SU-DHL-6 (cell line): Measurements from ENCODE around the gene CALHM3.

Source experiments
- H2AFZ ChIP-seq: fragments of 200-600 bp; sonication (generic); 2 replicates; pipeline ENCODE4 v1.6.1; 2014; ENCODE audit warnings: low read depth, mild to moderate bottlenecking, moderate library complexity, mixed read lengths, antibody characterized with exemption, low read length; ENCODE audit not compliant: severe bottlenecking
- H3F3A ChIP-seq: fragments of 200-600 bp; shearing (Covaris generic); 2 replicates; pipeline ENCODE4 v1.6.0; 2016; ENCODE audit warnings: antibody characterized with exemption, mild to moderate bottlenecking; ENCODE audit not compliant: insufficient read depth
- H3K27ac ChIP-seq: fragments of 200-600 bp; sonication (generic); 2 replicates; pipeline ENCODE4 v1.5.1; 2016; ENCODE audit warnings: low read depth, mild to moderate bottlenecking, low read length, moderate library complexity, mixed read lengths
- H3K27me3 ChIP-seq: fragments of 200-600 bp; sonication (generic), shearing (Covaris generic); 2 replicates; pipeline ENCODE4 v1.6.0; 2014; ENCODE audit warnings: mild to moderate bottlenecking, low read length
- H3K36me3 ChIP-seq: fragments of 200-600 bp; sonication (generic); 2 replicates; pipeline ENCODE4 v1.6.1; 2014; ENCODE audit warnings: mild to moderate bottlenecking, low read length, mixed read lengths
- H3K4me2 ChIP-seq: fragments of 300-600, 200-600 bp; shearing (Covaris generic), sonication (generic); 2 replicates; pipeline ENCODE4 v1.6.0; 2014; ENCODE audit warnings: low read length, low read depth, mild to moderate bottlenecking; ENCODE audit not compliant: poor library complexity, severe bottlenecking
- H3K4me3 ChIP-seq: fragments of 200-600 bp; sonication (generic); 2 replicates; pipeline ENCODE4 v1.5.1; 2014; ENCODE audit warnings: antibody characterized with exemption, low read length, mild to moderate bottlenecking, mixed read lengths; ENCODE audit not compliant: insufficient read depth, poor library complexity, severe bottlenecking
- H3K79me2 ChIP-seq: fragments of 200-600 bp; sonication (generic); 2 replicates; pipeline ENCODE4 v1.6.1; 2014; ENCODE audit warnings: mild to moderate bottlenecking, low read length, moderate library complexity; ENCODE audit not compliant: insufficient read depth
- H3K9ac ChIP-seq: fragments of 200-600 bp; sonication (generic); 2 replicates; pipeline ENCODE4 v1.7.0; 2014; ENCODE audit warnings: mild to moderate bottlenecking, low read length
- H3K9me2 ChIP-seq: fragments of 200-600 bp; sonication (generic); replicated peaks from 2 replicates; pipeline ENCODE4 v1.6.1; 2014; ENCODE audit warnings: low read length; ENCODE audit not compliant: insufficient read depth
- H3K9me3 ChIP-seq: fragments of 200-600 bp; sonication (generic); 2 replicates; pipeline ENCODE4 v1.6.1; 2014; ENCODE audit warnings: low read length, mixed read lengths; ENCODE audit not compliant: insufficient read depth
- H4K20me1 ChIP-seq: fragments of 200-600 bp; sonication (generic); 2 replicates; pipeline ENCODE4 v1.6.1; 2014; ENCODE audit warnings: low read depth, mild to moderate bottlenecking, antibody characterized with exemption, low read length, moderate library complexity, mixed read lengths
- EZH2phosphoT487 ChIP-seq: fragments of 200-600 bp; sonication (generic), shearing (Covaris generic); conservative IDR thresholded peaks from 2 replicates; pipeline ENCODE4 v1.6.1; 2018; ENCODE audit warnings: mild to moderate bottlenecking, antibody characterized with exemption, low read length, moderate library complexity, mixed read lengths
- TF ChIP-seq, protein P1 (sequence below): fragments of 200-600 bp; sonication (generic); IDR thresholded peaks from one replicate; pipeline ENCODE4 v1.5.1; 2017; ENCODE audit warnings: antibody characterized with exemption, mild to moderate bottlenecking, low read length, moderate library complexity; ENCODE audit not compliant: insufficient read depth, poor library complexity, severe bottlenecking

CALHM3 gene

DNA sequence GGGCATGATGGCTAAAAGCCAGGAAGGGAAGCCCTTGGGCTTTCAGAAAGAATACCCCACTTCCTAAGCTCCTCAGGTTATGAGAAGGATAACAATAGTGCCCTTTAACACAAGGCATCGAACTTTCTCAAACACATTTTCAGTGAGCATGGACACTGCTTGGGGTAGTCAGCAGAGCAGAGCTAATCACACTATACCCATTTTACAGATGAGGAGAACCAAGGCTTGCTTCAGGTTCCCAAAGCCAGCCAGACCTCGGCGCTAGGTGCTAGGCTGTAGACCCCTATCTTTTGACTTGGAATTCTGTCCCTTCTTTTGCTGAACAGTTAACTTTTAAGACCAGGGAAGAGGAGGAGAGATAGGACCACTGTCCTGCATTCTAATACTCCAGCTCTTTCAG is 16.3 kb upstream of the CALHM3 start:
- no peaks in the 10 kb centered on the region for H3K79me2 ChIP-seq
- H3K27me3 ChIP-seq = no peaks in the 10 kb centered on the region
- H3K4me2 ChIP-seq = no peak overlapping the region
- H3K9me3 ChIP-seq = no peaks in the 10 kb centered on the region
- H2AFZ ChIP-seq = no peak overlapping the region
- no peaks in the 10 kb centered on the region for H3K9me2 ChIP-seq
- no peak for TF ChIP-seq EZH2phosphoT487
- TF ChIP-seq, protein P1, sequence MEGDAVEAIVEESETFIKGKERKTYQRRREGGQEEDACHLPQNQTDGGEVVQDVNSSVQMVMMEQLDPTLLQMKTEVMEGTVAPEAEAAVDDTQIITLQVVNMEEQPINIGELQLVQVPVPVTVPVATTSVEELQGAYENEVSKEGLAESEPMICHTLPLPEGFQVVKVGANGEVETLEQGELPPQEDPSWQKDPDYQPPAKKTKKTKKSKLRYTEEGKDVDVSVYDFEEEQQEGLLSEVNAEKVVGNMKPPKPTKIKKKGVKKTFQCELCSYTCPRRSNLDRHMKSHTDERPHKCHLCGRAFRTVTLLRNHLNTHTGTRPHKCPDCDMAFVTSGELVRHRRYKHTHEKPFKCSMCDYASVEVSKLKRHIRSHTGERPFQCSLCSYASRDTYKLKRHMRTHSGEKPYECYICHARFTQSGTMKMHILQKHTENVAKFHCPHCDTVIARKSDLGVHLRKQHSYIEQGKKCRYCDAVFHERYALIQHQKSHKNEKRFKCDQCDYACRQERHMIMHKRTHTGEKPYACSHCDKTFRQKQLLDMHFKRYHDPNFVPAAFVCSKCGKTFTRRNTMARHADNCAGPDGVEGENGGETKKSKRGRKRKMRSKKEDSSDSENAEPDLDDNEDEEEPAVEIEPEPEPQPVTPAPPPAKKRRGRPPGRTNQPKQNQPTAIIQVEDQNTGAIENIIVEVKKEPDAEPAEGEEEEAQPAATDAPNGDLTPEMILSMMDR = no peak
- no peaks in the 10 kb centered on the region for H3F3A ChIP-seq
- no peaks in the 10 kb centered on the region for H4K20me1 ChIP-seq
- H3K4me3 ChIP-seq = no peak overlapping the region
- H3K27ac ChIP-seq = no peak overlapping the region
- H3K36me3 ChIP-seq = no peaks in the 10 kb centered on the region
- H3K9ac ChIP-seq = no peak overlapping the region

DNA sequence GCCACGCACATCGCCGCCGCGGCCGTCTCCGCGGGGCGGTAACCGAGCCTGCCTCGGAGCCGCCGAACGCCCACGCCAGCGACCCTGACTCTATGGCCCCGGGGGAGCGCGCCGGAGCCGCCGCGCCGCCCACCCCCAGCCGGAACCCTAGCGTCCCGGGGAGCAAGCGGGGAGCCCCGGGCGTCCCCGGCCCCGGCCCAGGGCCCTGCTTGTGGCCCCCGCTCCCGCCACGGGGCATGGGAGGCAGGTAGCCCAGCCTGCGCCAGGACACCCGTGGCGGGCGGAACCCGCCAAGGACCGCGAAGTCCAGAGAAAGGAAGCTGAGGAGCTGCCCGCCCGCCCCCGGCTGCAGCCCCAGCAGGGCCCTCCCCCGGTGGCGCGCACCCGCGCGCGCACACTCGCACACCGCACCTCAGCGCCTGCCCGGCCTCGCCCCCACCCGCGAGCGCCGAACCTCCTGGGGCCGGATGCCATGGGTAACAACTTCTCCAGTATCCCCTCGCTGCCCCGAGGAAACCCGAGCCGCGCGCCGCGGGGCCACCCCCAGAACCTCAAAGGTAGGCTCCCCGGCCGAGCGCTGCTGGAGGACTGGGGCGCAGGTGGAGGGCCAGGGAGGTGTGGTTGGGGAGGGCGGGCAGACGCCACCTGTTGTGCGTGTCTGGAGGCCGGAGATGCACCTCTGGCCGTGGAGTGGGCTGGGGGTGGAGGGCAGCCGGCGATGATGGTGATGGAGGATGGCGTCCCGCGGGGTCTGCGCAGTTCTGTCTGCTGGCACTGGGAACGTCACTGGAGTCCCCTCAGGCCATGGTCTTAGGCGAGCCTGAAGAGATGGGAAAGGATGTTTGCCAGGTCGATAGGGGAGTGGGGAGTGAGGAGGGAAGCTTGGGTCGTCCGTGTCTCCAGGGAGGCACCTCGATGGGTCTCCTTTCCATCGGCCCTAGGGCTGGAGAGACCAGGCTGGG is 15.2 kb upstream of the CALHM3 start:
- Histone ChIP-seq H2AFZ (no peak overlapping the region), H3K79me2 (no peaks in the 10 kb centered on the region), H3F3A (no peaks in the 10 kb centered on the region), H3K36me3 (no peaks in the 10 kb centered on the region), H3K9ac (no peak overlapping the region), H3K9me3 (no peaks in the 10 kb centered on the region), H3K27ac (no peak overlapping the region), H3K27me3 (no peaks in the 10 kb centered on the region), H3K4me3 (peak overlapping the region; percentile 21), H3K9me2 (no peaks in the 10 kb centered on the region), H4K20me1 (no peaks in the 10 kb centered on the region), H3K4me2 (peak overlapping the region; percentile 37)
- TF ChIP-seq, protein P1 = no peak
- TF ChIP-seq EZH2phosphoT487 = no peak

DNA sequence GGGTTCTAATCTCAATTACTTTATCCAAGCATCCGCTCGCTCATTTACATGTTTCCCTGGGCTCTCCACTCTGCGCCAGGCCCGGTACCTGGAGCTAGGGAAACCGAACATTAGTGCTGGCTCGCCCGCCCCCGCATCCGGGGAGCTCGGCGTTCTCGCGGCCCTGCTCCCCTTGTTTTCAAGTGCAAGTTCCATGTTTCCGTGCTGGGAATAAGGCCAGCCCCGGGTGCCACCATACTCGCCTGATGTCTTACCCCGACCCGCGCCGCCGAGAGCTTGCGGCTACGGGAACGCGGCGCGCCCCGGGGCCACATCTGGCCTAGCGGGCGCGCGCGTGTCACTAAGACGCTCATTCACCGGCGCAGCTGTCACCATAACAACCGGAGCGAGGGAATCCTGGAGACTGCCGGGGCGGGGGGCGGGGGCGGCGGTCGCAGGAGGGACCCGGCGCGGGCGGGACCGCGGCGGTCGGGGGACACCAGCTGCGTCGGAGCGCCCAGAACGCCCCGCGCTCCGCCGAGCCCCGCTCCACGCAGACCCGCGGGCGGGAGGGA is 14.4 kb upstream of the CALHM3 start, which contains the start of gene NEURL1:
Gene NEURL1, plus strand, starts transcription at position 344 of the 554 bp plus-strand sequence. CDS start 683 bp downstream, outside the sequence.
- no peaks in the 10 kb centered on the region for H3K27me3 ChIP-seq
- H3K4me3 ChIP-seq = peak within 1 kb of the TSS; percentile 21
- H3K9me3 ChIP-seq = no peaks in the 10 kb centered on the region
- TF ChIP-seq, protein P1 = no peak
- no peak for TF ChIP-seq EZH2phosphoT487
- H3K4me2 ChIP-seq = peak within 1 kb of the TSS; percentile 37
- H2AFZ ChIP-seq = no peak within 1 kb of the TSS
- H3K9me2 ChIP-seq = no peaks in the 10 kb centered on the region
- H3F3A ChIP-seq = no peaks in the 10 kb centered on the region
- H3K27ac ChIP-seq = no peak within 1 kb of the TSS
- no peaks in the 10 kb centered on the region for H4K20me1 ChIP-seq
- no peaks in the 10 kb centered on the region for H3K36me3 ChIP-seq
- no peak within 1 kb of the TSS for H3K9ac ChIP-seq
- H3K79me2 ChIP-seq = no peaks in the 10 kb centered on the region
